ENCODE measurements around the gene C17orf50.

- TF ChIP-seq, protein P1, sequence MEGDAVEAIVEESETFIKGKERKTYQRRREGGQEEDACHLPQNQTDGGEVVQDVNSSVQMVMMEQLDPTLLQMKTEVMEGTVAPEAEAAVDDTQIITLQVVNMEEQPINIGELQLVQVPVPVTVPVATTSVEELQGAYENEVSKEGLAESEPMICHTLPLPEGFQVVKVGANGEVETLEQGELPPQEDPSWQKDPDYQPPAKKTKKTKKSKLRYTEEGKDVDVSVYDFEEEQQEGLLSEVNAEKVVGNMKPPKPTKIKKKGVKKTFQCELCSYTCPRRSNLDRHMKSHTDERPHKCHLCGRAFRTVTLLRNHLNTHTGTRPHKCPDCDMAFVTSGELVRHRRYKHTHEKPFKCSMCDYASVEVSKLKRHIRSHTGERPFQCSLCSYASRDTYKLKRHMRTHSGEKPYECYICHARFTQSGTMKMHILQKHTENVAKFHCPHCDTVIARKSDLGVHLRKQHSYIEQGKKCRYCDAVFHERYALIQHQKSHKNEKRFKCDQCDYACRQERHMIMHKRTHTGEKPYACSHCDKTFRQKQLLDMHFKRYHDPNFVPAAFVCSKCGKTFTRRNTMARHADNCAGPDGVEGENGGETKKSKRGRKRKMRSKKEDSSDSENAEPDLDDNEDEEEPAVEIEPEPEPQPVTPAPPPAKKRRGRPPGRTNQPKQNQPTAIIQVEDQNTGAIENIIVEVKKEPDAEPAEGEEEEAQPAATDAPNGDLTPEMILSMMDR (IDR thresholded peaks at IDR 0.05): no peak
- TF ChIP-seq POLR2A (IDR thresholded peaks at IDR 0.05): no peak
These were observed 5.8 kb downstream of the C17orf50 start for GRCh38 chr17:35766489-35766877.
